ENCODE data around the gene KRT78. TPM values are rescaled to one million over a fixed set of nuclear protein-coding genes. Genes with fewer than 3 reads are reported as not detected.

KRT78 gene
- total and polyA plus RNA-seq, 9 of the 15 experiments (the other 6 are each of a cell fraction or from before 2014, with no cell fraction given): not detected

GRCh38 chr12:52838609-52839435, 10.0 kb downstream of the KRT78 start:
- intact Hi-C loops (cut with micrococcal nuclease) (no loop called here), in situ Hi-C loops (cut with MboI) (no loop called here)
- H3K4me2 ChIP-seq (ENCODE audit: insufficient read depth, low read length): no peak overlapping the region
- BruUV-seq (replicated peaks): no TSS peak
- H3K9me3 ChIP-seq (replicated peaks; ENCODE audit: control insufficient read depth, insufficient read depth, low read depth, low read length): no peaks in the 10 kb centered on the region
- FAIRE-seq: no peak
- H3K4me3 ChIP-seq: no peak overlapping the region
- ChIA-PET CTCF (ENCODE audit: low intra/inter-chr PET ratio) (no interaction called here), POLR2A (interaction anchor here (0.6 to 0.7 kb wide), 2 partner anchors 10 to 13 kb away, joined by 3 read pairs; no protein-coding TSS in a partner anchor)
- peaks cover 18 to 53% of the 10 kb centered on the region in 2 experiments for H3K27me3 ChIP-seq (ENCODE audit: control insufficient read depth in 2 of 2, insufficient read depth in 2 of 2, low read length in 2 of 2)
- TF ChIP-seq, protein P1, sequence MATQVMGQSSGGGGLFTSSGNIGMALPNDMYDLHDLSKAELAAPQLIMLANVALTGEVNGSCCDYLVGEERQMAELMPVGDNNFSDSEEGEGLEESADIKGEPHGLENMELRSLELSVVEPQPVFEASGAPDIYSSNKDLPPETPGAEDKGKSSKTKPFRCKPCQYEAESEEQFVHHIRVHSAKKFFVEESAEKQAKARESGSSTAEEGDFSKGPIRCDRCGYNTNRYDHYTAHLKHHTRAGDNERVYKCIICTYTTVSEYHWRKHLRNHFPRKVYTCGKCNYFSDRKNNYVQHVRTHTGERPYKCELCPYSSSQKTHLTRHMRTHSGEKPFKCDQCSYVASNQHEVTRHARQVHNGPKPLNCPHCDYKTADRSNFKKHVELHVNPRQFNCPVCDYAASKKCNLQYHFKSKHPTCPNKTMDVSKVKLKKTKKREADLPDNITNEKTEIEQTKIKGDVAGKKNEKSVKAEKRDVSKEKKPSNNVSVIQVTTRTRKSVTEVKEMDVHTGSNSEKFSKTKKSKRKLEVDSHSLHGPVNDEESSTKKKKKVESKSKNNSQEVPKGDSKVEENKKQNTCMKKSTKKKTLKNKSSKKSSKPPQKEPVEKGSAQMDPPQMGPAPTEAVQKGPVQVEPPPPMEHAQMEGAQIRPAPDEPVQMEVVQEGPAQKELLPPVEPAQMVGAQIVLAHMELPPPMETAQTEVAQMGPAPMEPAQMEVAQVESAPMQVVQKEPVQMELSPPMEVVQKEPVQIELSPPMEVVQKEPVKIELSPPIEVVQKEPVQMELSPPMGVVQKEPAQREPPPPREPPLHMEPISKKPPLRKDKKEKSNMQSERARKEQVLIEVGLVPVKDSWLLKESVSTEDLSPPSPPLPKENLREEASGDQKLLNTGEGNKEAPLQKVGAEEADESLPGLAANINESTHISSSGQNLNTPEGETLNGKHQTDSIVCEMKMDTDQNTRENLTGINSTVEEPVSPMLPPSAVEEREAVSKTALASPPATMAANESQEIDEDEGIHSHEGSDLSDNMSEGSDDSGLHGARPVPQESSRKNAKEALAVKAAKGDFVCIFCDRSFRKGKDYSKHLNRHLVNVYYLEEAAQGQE (IDR thresholded peaks at IDR 0.05; ENCODE audit: borderline replicate concordance): 0 out of 2 replicates have a peak, but pooled peaks have one; percentile 5
- TF ChIP-seq, protein P1 (CRISPR knock-in tag; IDR thresholded peaks at IDR 0.05; ENCODE audit: low read depth): no peak
- TF ChIP-seq SETDB1 (IDR thresholded peaks at IDR 0.05; ENCODE audit: low read length) (no peak), ZNF263 (CRISPR knock-in tag; IDR thresholded peaks at IDR 0.05; ENCODE audit: borderline replicate concordance) (peak; percentile 87), RAD21 (CRISPR knock-in tag; conservative IDR thresholded peaks at IDR 0.05 in 1 of 2, IDR thresholded peaks at IDR 0.05 in 1 of 2) (0 out of 4 replicates have a peak, but pooled peaks of 1 of the 2 experiments have one; percentile 12)
- ATAC-seq: no peak
- H3K4me1 ChIP-seq (replicated peaks in 1 of 2; ENCODE audit: control insufficient read depth in 2 of 2, insufficient read depth in 2 of 2, low read length in 2 of 2): peaks cover 11 to 13% of the 10 kb centered on the region in 2 experiments; a peak in 3 of 5 replicates
- H3K27ac ChIP-seq (ENCODE audit: extremely low read depth, low read depth, low read length): no peak overlapping the region
- H4K20me1 ChIP-seq (replicated peaks; ENCODE audit: control insufficient read depth, insufficient read depth, low read length): 0 out of 2 replicates have a peak, but pooled peaks cover 13% of the 10 kb centered on the region
- no peaks in the 10 kb centered on the region for H3K79me2 ChIP-seq (ENCODE audit: control insufficient read depth, insufficient read depth, low read length)
- peak in 1 of 4 experiments; percentile 12 for DNase-seq (ENCODE audit: extremely low read depth in 1 of 4, low spot score in 3 of 4)
- H3K9ac ChIP-seq (ENCODE audit: insufficient read depth in 1 of 2, low read depth in 2 of 2, low read length in 2 of 2): peak overlapping the region in 1 of 2 experiments; percentile 37; a peak in 1 of 4 replicates
- H3K36me3 ChIP-seq (ENCODE audit: control insufficient read depth, insufficient read depth, low read length): no peaks in the 10 kb centered on the region
- H3K9me1 ChIP-seq (ENCODE audit: control insufficient read depth, insufficient read depth, low read length): no peaks in the 10 kb centered on the region
- H2AFZ ChIP-seq (ENCODE audit: low read depth, low read length): no peak overlapping the region
- 0% methylated on average over 14 of the region's 14 CpGs for WGBS (ENCODE audit: insufficient coverage, low coverage, missing lambda C conversion rate)

All from K562 (cell line).